Measurements from ENCODE around the gene PERM1. TPM values are rescaled to one million over a fixed set of nuclear protein-coding genes. Genes with fewer than 3 reads are reported as not detected.
A peak's percentile ranks its signal among the peaks of the same experiment; 100 is the strongest.

Gene PERM1
- total RNA-seq, 2 donors from 2014 or later: not detected

DNA sequence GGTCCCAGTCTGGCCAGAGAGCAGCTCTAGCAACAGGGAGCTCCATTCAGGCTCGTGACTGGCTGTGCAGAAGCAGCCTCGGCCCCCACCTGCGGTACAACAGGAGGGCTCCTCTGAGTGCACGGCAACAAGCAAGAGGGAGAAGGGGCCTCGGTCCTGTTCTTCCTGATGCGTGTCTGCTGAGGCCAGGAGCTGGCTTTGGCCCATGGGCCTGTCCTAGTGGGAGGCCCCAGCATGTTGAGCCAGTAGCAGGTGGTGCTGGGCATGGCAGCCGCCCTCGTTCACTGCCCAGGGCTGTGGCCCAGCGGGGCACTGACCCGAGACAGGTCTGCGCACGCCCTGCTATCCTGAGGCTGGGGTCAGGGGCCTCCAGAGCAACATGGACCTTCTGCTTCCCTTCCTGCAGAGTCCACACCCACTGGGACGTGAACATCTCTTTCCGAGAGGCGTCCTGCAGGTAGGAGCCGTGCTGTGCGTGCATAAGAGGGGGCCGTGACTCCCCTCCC is 51.2 kb downstream of the PERM1 start:
- no peak overlapping the region for H3K27ac ChIP-seq (ENCODE audit: low read depth, low read length)
- 76 to 84% methylated on average over 14 to 18 of the region's 18 CpGs for WGBS, 2 experiments (ENCODE audit: insufficient coverage in 1 of 2, insufficient read length in 1 of 2)
- no peak for DNase-seq
- Mint-ChIP-seq H3K4me1 (peaks cover 26% of the 10 kb centered on the region), H3K36me3 (ENCODE audit: low read depth) (peaks cover 25% of the 10 kb centered on the region), H3K27ac (no peak overlapping the region), H3K4me3 (no peak overlapping the region), H3K9me3 (no peaks in the 10 kb centered on the region), H3K27me3 (ENCODE audit: insufficient read depth) (peaks cover 68% of the 10 kb centered on the region)
- H3K4me3 ChIP-seq (ENCODE audit: low read length): no peak overlapping the region
- H3K36me3 ChIP-seq (ENCODE audit: control insufficient read depth, insufficient read depth, low read length): no peaks in the 10 kb centered on the region
- H3K4me1 ChIP-seq (ENCODE audit: control insufficient read depth, insufficient read depth, low read length): peaks cover 9% of the 10 kb centered on the region
- no peak overlapping the region for H3K9ac ChIP-seq (ENCODE audit: extremely low read depth, low read length, poor library complexity, severe bottlenecking)
- peaks cover 55% of the 10 kb centered on the region for H3K27me3 ChIP-seq (ENCODE audit: control insufficient read depth, insufficient read depth, low read length, poor library complexity, severe bottlenecking)
- no peaks in the 10 kb centered on the region for H3K9me3 ChIP-seq (ENCODE audit: control insufficient read depth, low read length)
- TF ChIP-seq, protein P1, sequence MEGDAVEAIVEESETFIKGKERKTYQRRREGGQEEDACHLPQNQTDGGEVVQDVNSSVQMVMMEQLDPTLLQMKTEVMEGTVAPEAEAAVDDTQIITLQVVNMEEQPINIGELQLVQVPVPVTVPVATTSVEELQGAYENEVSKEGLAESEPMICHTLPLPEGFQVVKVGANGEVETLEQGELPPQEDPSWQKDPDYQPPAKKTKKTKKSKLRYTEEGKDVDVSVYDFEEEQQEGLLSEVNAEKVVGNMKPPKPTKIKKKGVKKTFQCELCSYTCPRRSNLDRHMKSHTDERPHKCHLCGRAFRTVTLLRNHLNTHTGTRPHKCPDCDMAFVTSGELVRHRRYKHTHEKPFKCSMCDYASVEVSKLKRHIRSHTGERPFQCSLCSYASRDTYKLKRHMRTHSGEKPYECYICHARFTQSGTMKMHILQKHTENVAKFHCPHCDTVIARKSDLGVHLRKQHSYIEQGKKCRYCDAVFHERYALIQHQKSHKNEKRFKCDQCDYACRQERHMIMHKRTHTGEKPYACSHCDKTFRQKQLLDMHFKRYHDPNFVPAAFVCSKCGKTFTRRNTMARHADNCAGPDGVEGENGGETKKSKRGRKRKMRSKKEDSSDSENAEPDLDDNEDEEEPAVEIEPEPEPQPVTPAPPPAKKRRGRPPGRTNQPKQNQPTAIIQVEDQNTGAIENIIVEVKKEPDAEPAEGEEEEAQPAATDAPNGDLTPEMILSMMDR (conservative IDR thresholded peaks at IDR 0.05): no peak

- TF ChIP-seq, protein P1 (conservative IDR thresholded peaks at IDR 0.05): no peak
- no peak overlapping the region for H3K4me3 ChIP-seq (ENCODE audit: low read length)
- H3K4me1 Mint-ChIP-seq: peaks cover 20% of the 10 kb centered on the region
- H3K27ac Mint-ChIP-seq: no peak overlapping the region
- no peak overlapping the region for H3K27ac ChIP-seq (ENCODE audit: low read depth, low read length)
- H3K36me3 ChIP-seq (ENCODE audit: control insufficient read depth, insufficient read depth, low read length): no peaks in the 10 kb centered on the region
- no peak for DNase-seq
- H3K4me3 Mint-ChIP-seq: no peak overlapping the region
- peaks cover 53% of the 10 kb centered on the region for H3K27me3 ChIP-seq (ENCODE audit: control insufficient read depth, insufficient read depth, low read length, poor library complexity, severe bottlenecking)
- no peak overlapping the region for H3K9ac ChIP-seq (ENCODE audit: extremely low read depth, low read length, poor library complexity, severe bottlenecking)
- WGBS, 2 experiments (ENCODE audit: insufficient coverage in 1 of 2, insufficient read length in 1 of 2): 86% methylated on average over 21 to 40 of the region's 40 CpGs
- H3K36me3 Mint-ChIP-seq (ENCODE audit: low read depth): peaks cover 25% of the 10 kb centered on the region
- no peaks in the 10 kb centered on the region for H3K9me3 Mint-ChIP-seq
- H3K9me3 ChIP-seq (ENCODE audit: control insufficient read depth, low read length): no peaks in the 10 kb centered on the region
- peaks cover 69% of the 10 kb centered on the region for H3K27me3 Mint-ChIP-seq (ENCODE audit: insufficient read depth)
- peaks cover 2% of the 10 kb centered on the region for H3K4me1 ChIP-seq (ENCODE audit: control insufficient read depth, insufficient read depth, low read length)
These were observed 51.9 kb downstream of the PERM1 start for GRCh38 chr1:929712-930632.

DNA sequence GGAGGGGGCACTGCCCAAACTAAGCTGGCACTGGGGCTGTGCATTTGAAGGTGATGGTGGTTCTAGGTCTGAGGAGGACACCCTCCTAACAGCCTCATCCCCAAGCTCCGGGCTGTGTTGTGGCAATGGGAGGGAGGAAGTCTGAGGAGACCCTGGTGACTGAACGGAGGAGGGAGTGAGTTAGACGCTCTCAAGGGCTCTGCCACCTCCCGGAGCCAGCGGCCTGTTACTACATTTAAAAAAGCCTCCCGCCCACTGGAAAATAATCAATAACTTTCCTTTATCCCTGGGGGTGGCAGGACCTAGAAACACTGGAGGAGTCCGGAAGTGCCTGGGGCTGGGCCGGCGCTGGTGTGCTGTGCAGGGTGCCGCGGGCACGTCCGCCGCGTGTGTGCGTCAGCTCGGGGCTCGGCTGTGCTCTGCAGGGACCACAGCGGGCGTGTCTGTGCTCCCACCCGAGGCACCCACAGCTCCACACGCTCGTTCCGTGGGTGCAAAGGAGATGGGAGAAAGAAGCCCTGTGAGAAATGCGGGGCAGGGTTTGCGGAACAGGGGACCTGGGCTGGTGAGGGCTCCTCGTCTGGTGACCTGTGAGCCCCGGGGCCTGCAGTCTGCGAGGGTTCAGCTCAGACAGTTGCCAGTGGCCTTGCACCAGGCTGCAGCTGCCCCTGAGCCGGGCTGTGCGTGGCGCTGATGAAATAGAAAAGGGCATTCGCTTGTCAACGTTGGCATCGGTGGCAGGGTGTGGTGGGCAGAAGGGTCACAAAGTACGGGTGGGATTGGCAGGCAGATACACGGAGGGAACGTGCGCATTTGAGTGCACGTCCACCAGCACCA is 52.9 kb downstream of the PERM1 start:
- no peaks in the 10 kb centered on the region for H3K9me3 Mint-ChIP-seq
- H3K4me1 Mint-ChIP-seq: peaks cover 18% of the 10 kb centered on the region
- H3K36me3 Mint-ChIP-seq (ENCODE audit: low read depth): peaks cover 25% of the 10 kb centered on the region
- Histone ChIP-seq H3K36me3 (ENCODE audit: control insufficient read depth, insufficient read depth, low read length) (no peaks in the 10 kb centered on the region), H3K9me3 (ENCODE audit: control insufficient read depth, low read length) (no peaks in the 10 kb centered on the region), H3K9ac (ENCODE audit: extremely low read depth, low read length, poor library complexity, severe bottlenecking) (no peak overlapping the region), H3K4me1 (ENCODE audit: control insufficient read depth, insufficient read depth, low read length) (no peaks in the 10 kb centered on the region), H3K4me3 (ENCODE audit: low read length) (no peak overlapping the region), H3K27ac (ENCODE audit: low read depth, low read length) (no peak overlapping the region), H3K27me3 (ENCODE audit: control insufficient read depth, insufficient read depth, low read length, poor library complexity, severe bottlenecking) (peaks cover 59% of the 10 kb centered on the region)
- peak; percentile 53 for DNase-seq
- no peak overlapping the region for H3K4me3 Mint-ChIP-seq
- peaks cover 71% of the 10 kb centered on the region for H3K27me3 Mint-ChIP-seq (ENCODE audit: insufficient read depth)
- TF ChIP-seq, protein P1 (conservative IDR thresholded peaks at IDR 0.05): no peak
- no peak overlapping the region for H3K27ac Mint-ChIP-seq
- WGBS, 2 experiments (ENCODE audit: insufficient coverage in 1 of 2, insufficient read length in 1 of 2): 70 to 85% methylated on average over 25 to 40 of the region's 40 CpGs
